Esophagus muscularis mucosa (tissue), 4 donors: ENCODE measurements around the gene NNAT. TPM values are rescaled to one million over a fixed set of nuclear protein-coding genes. Genes with fewer than 3 reads are reported as not detected.
A peak's percentile ranks its signal among the peaks of the same experiment; 100 is the strongest.

Experiments used
- DNase-seq: peaks from one replicate; pipeline ENCODE4 v3.0.0-alpha.2; 2017; ENCODE audit errors: extremely low spot score
- H3K27ac ChIP-seq, 4 donors: fragments of 200-600 bp; sonication (generic); replicated peaks in 1 of 4; 1 replicate in 3 of 4; 2 replicates in 1 of 4; pipeline ENCODE4 v1.5.1; 2016 to 2019; ENCODE audit warnings: mild to moderate bottlenecking in 1 of 4
- H3K27me3 ChIP-seq, 4 donors: fragments of 200-600 bp; sonication (generic); one replicate each; pipeline versions ENCODE4 v1.5.1 to v1.6.0; 2016 to 2019
- H3K36me3 ChIP-seq, 4 donors: fragments of 200-600 bp; sonication (generic); one replicate each; pipeline ENCODE4 v1.5.1; 2016 to 2019
- H3K4me1 ChIP-seq, 4 donors: fragments of 200-600 bp; sonication (generic); one replicate each; pipeline ENCODE4 v1.5.1; 2016 to 2019
- H3K4me3 ChIP-seq, 4 donors: fragments of 200-600 bp; sonication (generic); 1 replicate in 2 of 4; 2 replicates in 2 of 4; pipeline ENCODE4 v1.5.1; 2016 to 2019; ENCODE audit warnings: mild to moderate bottlenecking in 4 of 4, moderate library complexity in 1 of 4
- H3K9me3 ChIP-seq, 4 donors: fragments of 200-600 bp; sonication (generic); 1 replicate in 3 of 4; 2 replicates in 1 of 4; pipeline ENCODE4 v1.5.1; 2016 to 2019
- CTCF ChIP-seq, 3 experiments: fragments of 200-600 bp in 2 of 3; fragments of 450-650 bp in 1 of 3; sonication (generic) in 2 of 3; IDR thresholded peaks; one replicate each; pipeline ENCODE4 v1.5.1; 2017 to 2019; ENCODE audit warnings: antibody characterized with exemption in 3 of 3, mild to moderate bottlenecking in 2 of 3, moderate library complexity in 1 of 3
- EP300 ChIP-seq: sonication (generic); formaldehyde crosslinking; IDR thresholded peaks from one replicate; pipeline ENCODE4 v1.6.1; 2017; ENCODE audit warnings: antibody characterized with exemption
- POLR2A ChIP-seq: fragments of 450-650 bp; IDR thresholded peaks from one replicate; pipeline ENCODE4 v1.6.1; 2017; ENCODE audit warnings: antibody characterized with exemption, moderate library complexity, mild to moderate bottlenecking, low read depth
- POLR2AphosphoS5 ChIP-seq, 2 donors: sonication (generic); formaldehyde crosslinking; IDR thresholded peaks; one replicate each; pipeline ENCODE4 v1.6.1; 2017; ENCODE audit warnings: antibody characterized with exemption in 2 of 2
- WGBS: methylation state at CpG from one replicate; pipeline ENCODE4 v1.1.5; 2018; 5-methylcytosine and 5-hydroxymethylcytosine counted together
- intact Hi-C: fragments of 100-400 bp; cut with DNase I; formaldehyde crosslinking; loops from one replicate; pipeline ENCODE4 v1.15.1; 2023
- total RNA-seq, 4 donors: library from RNA; depleted of rRNA; stranded (reverse); fragments of >200 nt; gene quantifications; one replicate each; pipeline versions ENCODE4 v1.1.0 to v1.2.1, GENCODE V29; 2016

The NNAT gene
- total RNA-seq, 4 donors from 2014 or later = 2.6 to 14.1 (median 9.1) TPM

DNA sequence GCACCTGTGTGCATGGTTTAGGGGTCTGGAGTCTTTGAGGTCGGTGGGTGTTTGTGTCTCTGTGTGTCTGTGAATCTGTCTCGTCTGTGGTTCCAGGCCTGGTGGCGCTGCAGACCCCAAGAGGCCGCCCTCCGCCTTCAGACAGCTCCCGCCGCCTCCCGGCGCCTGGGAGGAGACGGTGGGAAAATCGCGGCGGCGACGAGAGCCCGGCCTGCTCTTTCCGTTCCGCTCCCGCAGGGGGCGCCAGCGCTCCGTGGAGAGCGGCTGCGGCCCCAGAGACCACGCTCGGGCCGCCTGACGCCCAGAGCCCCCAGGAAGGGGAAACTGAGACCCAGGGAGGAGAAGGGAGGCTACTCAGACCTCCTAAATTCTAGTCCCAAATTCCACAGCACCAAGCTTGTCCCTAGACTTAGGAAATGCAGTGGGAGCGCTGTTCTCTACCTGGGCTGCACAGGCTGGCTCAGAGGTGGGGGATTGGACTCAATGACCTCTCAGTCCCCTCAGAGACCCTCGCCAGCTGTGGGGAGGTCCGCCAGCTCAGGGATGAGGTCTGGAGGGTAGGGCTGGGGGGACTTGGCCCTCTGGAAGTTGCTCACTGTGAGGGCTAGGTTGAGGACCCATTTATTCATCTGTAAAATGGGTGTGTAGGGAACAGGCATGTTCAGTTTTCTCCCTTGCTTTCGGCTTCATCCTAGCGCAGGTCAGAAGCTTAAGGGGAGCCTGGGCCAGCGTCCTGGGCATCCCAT is 43.5 kb downstream of the NNAT start:
- DNase-seq = peak; percentile 53
- intact Hi-C loops = loop anchor here (2.0 to 5.0 kb wide), 2 partner anchors 428 to 658 kb away; no protein-coding TSS in a partner anchor
- peaks cover 0 to 16% (median 13%) of the 10 kb centered on the region in 4 donors for H3K4me1 ChIP-seq
- H3K9me3 ChIP-seq = no peaks in the 10 kb centered on the region
- WGBS = 8% methylated on average over 29 of the region's 34 CpGs
- H3K27ac ChIP-seq = no peak overlapping the region
- no peaks in the 10 kb centered on the region for H3K36me3 ChIP-seq
- peak overlapping the region in 1 of 4 donors; percentile 2 for H3K4me3 ChIP-seq
- peaks cover 0 to 54% (median 11%) of the 10 kb centered on the region in 4 donors for H3K27me3 ChIP-seq
- peak; percentile 82 to 96 (median 86) for TF ChIP-seq CTCF (IDR thresholded peaks at IDR 0.05)
- TF ChIP-seq POLR2AphosphoS5 (IDR thresholded peaks at IDR 0.05) = no peak

DNA sequence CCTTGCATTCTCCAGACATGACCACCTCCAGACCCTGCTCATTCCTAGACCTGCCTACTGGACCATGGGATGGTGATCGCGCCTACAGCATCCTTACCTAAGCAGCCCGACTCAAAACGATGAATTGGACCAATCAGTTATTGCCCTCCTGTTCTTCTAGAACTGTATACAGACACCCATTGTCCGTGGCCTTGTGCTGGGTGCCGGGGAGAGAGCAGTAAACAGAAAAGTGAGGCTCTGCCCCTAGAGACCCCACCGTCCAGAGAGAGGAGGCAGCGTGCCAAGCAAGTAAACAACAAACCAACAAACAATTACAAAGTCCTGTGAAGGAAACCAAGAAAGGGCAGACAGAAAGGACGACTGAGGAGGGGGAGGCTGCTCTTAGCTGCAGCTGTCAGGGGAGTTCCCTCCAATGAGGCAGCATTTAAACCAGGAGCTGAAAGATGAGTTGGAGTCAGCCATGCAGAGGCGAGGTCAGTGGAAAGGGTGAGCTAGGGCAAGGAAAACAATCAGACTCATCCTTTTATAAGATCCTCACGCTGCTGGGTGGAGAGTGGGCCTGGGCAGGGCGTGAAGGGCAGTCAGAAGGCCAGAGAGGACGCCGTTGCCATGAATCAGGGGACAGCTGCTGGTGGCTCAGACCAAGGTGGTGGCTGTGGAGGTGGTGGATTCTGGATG is 44.2 kb downstream of the NNAT start:
- H3K27me3 ChIP-seq = peaks cover 0 to 54% (median 11%) of the 10 kb centered on the region in 4 donors
- WGBS = 83% methylated on average over 14 of the region's 14 CpGs
- no peaks in the 10 kb centered on the region for H3K36me3 ChIP-seq
- H3K4me3 ChIP-seq = no peak overlapping the region
- peaks cover 0 to 16% (median 13%) of the 10 kb centered on the region in 4 donors for H3K4me1 ChIP-seq
- H3K27ac ChIP-seq = no peak overlapping the region
- no peaks in the 10 kb centered on the region for H3K9me3 ChIP-seq
- intact Hi-C loops = loop anchor here (2.0 kb wide), 1 partner anchor 658 kb away; no protein-coding TSS in a partner anchor
- peak; percentile 53 for DNase-seq
- TF ChIP-seq POLR2A (no peak), EP300 (no peak), CTCF (IDR thresholded peaks at IDR 0.05) (no peak), POLR2AphosphoS5 (IDR thresholded peaks at IDR 0.05) (no peak)

DNA sequence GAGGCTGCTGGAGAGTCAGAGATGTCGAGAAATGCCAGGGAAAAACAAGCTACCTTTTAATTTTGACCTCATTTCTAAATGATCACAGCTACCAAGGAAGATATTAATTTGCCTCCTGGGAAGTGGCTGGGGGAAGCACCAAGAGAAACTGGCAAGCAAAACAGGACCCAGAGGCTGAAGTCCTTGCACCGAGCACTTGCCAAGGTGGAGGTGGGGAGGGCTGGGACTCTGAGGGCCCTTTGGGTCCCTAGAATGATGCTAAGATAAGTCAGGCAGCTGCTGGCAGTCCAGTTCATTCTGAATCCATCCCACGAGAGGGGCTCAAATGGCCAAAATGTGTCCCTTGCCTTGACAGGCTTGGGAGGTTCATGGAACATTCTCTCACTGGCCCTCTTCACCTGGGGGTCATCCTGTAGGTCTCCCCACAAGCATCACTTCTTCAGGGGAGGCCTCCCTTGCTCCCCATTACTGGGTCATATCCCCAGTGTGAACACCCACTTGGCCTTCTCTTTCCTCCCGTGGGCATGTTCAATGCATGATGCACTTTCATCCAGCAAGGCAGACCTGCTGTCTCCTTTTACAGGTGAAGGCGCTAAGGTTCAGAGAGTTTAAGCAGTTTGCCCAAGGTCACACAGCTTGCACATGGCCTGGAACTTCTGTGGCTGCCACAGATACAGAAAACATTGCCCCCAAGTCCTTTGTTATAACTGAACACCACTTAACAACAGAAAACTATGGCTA is 45.7 kb downstream of the NNAT start:
- 80% methylated on average over 5 of the region's 5 CpGs for WGBS
- H3K27ac ChIP-seq = no peak overlapping the region
- intact Hi-C loops = no loop called here
- H3K4me1 ChIP-seq = peaks cover 0 to 16% (median 13%) of the 10 kb centered on the region in 4 donors
- H3K4me3 ChIP-seq = no peak overlapping the region
- H3K36me3 ChIP-seq = no peaks in the 10 kb centered on the region
- DNase-seq = peak; percentile 88
- no peak for TF ChIP-seq POLR2AphosphoS5 (IDR thresholded peaks at IDR 0.05)
- no peak for TF ChIP-seq POLR2A
- TF ChIP-seq EP300 = no peak
- no peak for TF ChIP-seq CTCF (IDR thresholded peaks at IDR 0.05)
- peaks cover 0 to 54% (median 11%) of the 10 kb centered on the region in 4 donors for H3K27me3 ChIP-seq
- H3K9me3 ChIP-seq = no peaks in the 10 kb centered on the region

GRCh38 chr20:37567331-37567665 is 46.2 kb downstream of the NNAT start:
- Histone ChIP-seq H3K9me3 (no peaks in the 10 kb centered on the region), H3K27me3 (peaks cover 0 to 49% (median 11%) of the 10 kb centered on the region in 4 donors), H3K27ac (no peak overlapping the region), H3K4me1 (peaks cover 0 to 16% (median 13%) of the 10 kb centered on the region in 4 donors), H3K4me3 (no peak overlapping the region), H3K36me3 (no peaks in the 10 kb centered on the region)
- DNase-seq = no peak
- WGBS = 27% methylated on average over 7 of the region's 7 CpGs
- TF ChIP-seq POLR2A = no peak
- TF ChIP-seq EP300 = no peak
- no peak for TF ChIP-seq POLR2AphosphoS5 (IDR thresholded peaks at IDR 0.05)
- no peak for TF ChIP-seq CTCF (IDR thresholded peaks at IDR 0.05)
- intact Hi-C loops = no loop called here
